RKO (cell line): ENCODE data around the gene KIAA1671.

Experiments
- DNase-seq: peaks from one replicate; pipeline ENCODE4 v3.0.0-alpha.2; 2016; ENCODE audit warnings: low spot score

The KIAA1671 gene

GRCh38 chr22:24952837-24953383 is 394 bp downstream of the KIAA1671 start:
- peak; percentile 70 for DNase-seq

- peak; percentile 30 for DNase-seq
Observed at GRCh38 chr22:24953384-24954113, 1.0 kb downstream of the KIAA1671 start.

DNA sequence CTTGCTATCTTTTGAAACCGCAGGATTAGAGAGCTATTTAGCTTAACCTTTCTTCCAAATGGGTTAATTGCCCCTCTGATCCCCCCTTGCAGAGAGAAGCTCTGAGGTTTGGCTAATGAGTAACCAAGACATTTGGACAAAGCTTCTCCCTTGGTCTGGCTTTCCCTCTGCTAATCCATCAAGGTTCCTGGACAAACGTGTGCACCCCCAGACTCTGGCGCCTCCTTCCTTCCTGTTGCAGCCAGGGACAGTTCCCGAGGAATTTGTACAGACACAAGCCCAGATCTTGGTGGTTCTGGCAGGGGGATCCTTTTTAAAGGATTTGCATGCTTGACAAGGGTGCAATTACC is 1.6 kb downstream of the KIAA1671 start:
- peak; percentile 47 for DNase-seq

DNA sequence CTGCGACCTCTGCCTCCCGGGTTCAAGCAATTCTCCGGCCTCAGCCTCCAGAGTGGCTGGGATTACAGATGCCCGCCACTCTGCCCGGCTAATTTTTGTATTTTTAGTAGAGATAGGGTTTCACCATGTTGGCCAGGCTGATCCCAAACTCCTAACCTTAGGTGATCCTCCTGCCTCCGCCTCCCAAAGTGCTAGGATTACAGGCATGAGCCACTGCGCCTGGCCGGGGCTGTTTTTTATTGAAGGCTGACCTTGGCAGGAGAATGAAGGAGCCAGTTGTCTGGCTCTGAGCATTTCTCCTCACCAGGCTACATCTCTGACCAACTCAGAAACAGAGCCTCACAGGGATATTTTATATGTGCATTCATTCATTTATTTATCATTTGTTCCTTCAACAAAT is 2.3 kb downstream of the KIAA1671 start:
- no peak for DNase-seq

GRCh38 chr22:24957043-24957442 is 4.5 kb downstream of the KIAA1671 start:
- no peak for DNase-seq

DNA sequence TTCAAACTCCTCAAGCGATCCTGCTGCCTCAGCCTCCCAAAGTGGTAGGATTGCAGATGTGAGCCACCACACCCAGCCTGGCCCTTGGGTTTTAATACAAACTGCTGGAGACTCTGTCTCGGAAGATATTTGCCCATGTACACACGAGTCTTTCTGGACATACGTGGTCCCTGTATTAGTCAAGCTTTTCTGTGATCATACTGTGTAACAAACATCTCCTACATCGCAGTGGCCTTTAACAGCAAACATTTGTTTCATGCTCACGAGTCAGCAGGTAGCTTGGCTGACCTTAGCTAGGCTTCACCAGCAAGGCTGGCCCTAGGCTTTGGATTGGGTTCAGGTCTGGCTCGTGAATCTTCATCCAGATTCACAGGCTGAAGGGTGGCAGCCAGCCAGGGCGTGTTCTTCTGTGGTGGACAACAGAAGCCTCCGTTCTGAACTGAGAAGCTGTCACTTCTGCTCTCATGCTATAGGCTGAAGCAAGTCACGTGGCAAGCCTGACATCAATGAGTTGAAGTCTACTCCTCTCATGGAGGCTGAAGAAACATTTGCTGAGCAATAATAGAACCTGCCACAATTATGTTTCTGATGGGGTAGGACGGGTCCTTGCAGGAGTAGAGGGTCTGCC is 8.8 kb downstream of the KIAA1671 start:
- DNase-seq: no peak

DNA sequence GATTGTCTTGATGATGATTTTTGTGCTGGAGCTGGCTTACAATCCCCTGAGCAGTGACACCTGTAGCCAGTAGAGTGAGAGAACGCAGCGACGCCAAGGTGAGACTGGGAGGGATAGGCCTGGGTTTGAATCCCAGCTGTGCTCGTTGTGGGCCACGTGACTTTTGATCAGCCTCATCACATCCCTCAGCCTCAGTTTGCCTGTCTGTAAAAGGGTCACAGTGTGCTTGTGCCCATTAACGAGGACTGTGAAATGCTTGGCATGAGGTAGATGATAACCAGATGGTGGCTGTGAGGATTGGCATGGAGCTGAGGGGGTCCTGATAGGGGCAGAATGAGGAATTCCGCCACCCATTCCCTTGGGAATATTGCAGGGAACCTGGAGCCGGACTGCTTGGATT is 9.6 kb downstream of the KIAA1671 start:
- no peak for DNase-seq

- DNase-seq: no peak
Observed at GRCh38 chr22:24962835-24963234, 10.3 kb downstream of the KIAA1671 start.

GRCh38 chr22:24964441-24964840 is 11.9 kb downstream of the KIAA1671 start:
- DNase-seq: no peak

DNA sequence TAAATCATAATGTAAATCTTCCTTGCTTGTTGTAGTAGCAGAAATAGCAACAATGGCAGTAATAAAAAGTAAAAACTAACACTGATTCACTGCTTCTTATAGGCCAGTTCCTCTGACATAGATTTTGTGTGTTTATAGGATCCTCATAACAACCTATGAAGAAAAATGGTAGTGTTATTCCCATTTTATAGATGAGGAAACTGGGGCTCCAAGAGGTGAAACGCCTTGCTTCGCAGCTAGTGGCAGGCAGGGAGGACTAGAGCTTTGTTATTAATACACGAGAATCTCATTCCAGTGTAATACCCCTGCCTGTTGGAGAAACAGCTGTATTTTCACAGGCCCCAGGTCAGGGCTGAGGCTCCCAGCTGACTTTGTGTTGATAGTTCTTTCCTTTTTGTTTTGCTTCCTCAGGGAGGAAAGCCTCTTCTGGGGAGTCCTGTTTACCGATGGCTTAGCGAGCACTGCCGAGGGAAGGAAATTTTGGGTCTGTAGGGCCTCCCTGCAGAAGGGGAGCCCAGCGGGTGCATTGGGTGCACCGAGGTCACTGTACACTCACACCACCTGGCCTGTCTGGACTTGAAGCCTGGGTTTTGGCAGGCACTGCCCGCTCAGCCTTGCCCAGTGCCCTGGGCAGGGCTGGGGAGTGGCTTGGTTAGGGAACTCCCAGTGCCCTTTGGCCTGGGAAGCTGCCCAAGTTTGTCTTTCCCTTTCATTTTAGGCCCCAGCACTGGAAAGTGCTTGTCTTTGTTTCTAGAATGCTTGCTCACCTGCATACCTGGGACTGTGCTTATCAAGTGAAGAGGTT is 13.5 kb downstream of the KIAA1671 start:
- DNase-seq: no peak

GRCh38 chr22:24968066-24968561 is 15.6 kb downstream of the KIAA1671 start:
- DNase-seq: no peak

DNA sequence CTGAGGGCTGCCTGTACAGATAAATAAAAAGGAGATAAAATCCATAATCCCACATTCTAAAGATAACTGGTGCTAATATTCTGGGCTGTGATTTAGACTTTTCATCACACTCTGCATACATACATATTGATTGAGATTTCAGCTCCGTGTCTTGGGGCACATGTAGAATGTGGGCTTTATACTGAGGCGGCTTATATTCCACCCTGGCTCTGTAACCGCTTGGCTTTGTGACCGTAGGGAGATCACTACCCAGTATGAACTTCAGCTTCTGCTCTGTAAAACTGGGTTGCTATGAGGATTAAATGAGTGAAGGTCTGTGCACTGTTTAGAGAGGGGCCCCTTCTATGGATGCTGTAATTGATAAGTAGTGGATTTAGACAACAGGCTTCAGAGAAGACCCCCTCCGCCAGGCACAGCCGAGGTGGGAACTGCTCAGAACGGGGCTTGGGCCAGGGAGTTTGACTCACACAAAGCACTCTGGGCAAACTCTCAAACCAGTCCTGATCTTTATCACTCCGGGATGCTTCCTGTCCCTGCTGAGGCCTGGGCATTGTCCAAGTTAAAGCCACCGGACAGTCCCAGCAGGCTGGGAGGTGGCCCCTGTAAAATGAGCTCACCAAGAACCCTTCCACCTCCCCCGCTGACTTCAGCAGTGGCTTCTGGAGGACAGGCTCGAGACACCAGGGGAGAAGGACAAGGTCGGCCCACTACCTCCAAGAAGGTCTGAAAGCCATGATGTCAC is 17.2 kb downstream of the KIAA1671 start:
- DNase-seq: no peak

DNA sequence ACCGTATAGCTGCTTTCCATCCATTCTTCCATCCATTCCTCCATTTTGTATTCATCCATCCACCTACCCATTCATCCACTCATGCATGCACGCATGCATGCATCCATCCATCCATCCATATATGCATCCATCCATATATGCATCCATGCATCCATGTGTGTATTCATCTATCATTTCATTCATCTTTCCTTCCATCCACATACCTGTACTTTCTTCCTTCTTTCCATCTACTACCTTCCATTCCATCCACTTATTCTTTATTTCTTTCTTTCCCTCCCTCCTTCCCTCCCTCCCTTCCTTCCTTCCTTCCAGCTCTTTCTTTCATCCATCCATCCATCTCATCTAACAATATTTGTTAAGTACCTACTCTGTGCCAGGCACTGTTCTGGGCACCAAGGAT is 19.9 kb downstream of the KIAA1671 start:
- no peak for DNase-seq

- no peak for DNase-seq
Observed at GRCh38 chr22:24973872-24974271, 21.4 kb downstream of the KIAA1671 start.

DNA sequence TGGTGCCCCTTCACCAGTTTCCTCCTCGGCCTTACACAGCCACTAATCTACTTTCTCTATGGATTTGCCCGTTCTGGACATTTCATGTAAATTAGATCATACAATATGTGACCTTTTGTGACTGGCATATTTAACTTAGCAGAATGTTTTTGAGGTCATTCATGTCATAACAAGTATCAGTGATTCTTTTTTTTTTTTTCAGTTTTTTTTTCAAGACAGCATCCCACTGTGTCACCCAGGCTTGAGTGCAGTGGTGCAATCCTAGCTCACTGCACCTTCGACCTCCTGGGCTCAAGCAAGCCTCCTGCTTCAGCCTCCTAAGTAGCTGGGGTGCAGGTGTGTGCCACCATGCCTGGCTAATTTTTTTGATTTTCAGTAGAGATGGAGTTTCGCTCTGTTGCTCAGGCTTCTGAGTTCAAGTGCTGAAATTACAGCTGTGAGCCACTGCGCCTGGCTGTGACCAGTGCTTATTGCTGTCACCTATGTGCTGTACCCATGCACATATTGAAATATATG is 22.7 kb downstream of the KIAA1671 start:
- DNase-seq: no peak

GRCh38 chr22:24975813-24976341 is 23.4 kb downstream of the KIAA1671 start:
- DNase-seq: no peak

DNA sequence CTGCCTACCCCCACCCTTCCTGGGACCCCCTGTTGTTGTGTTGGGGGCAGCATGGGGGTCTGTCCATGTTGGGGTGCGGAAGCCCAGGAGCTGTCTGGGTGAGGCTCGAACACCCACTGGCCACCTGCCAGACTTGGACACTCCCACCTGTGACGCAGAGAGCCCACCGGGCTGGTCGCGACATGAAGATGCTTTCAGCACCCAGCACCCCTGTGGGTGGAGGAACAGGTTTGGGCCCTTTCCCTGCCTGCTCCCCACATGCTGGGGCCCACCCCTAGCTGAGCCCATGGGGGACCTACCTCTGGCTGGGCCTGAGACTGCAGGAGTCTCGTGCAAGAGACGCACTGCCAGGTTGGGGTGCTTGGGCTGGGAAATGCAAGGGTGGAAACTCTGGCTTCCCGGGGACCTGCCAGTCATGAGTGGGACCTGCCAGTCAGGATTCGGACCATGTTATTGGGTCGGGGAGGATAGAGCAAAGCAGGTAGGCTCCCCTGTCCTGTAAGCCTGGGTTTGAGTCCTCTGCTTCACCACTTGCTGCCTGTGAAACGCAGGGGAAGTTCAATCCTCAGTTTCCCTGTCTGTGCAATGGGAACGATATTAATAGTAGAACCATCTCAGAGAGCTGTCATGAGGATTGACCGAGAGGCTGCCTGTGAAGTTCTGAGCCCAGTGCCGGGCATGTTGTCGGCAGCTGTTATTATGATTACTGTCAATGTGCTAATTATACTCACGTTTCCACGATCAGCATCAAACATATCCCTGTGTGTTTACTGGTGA is 24.1 kb downstream of the KIAA1671 start:
- DNase-seq: no peak

DNA sequence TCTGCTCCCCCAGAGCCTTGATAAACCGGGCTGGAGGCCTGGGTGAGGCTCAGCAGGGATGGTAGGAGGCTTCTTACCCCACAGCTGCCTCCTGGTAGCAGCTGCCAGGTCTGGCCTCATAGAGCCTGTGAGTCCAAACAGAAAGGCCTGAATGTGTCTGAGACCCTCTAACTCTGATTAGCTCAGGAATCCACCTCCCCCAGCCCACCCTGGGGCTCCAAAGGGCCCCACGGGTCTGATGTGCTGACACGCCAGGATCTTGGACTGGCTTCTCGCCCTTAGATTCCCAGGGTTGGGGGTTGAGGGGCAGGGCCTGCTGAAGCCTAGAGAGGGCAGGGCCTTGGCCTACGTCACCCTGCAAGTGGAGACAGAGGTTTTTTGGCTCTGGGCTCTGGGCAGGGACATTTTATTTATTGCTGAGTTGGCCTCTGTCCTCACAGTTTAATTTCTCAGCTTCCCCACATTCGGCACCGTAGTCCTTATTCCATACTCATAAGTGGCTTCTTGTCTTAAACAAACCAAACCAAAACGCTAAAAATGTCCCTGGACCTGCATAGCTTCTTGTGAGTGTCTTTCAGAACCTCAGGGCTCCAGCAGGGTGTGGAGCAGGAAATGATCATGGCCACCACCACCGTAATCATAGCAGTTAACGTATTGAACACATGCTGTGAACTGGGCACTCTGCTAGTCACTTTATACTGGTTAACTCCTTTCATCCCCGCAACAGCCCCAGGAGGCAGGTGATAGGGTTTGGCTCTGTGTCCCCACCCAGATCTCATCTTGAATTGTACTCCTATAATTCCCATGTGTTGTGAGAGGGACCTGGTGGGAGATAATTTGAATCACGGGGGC is 25.1 kb downstream of the KIAA1671 start:
- no peak for DNase-seq

DNA sequence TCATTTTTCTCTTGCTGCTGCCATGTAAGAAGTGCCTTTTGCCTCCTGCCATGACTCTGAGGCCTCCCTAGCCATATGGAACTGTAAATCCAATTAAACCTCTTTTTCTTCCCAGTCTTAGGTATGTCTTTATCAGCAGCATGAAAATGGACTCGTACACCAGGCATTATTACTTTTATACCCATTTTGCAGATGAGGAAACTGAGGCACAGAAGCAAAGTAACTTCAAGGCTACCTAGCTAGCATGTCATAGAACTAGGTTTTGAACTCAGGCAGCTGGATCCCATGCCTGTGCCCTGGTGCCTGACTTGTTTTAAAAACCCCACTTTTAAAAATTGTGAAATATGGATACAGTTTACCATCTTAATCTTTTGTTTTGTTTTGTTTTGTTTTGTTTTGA is 25.8 kb downstream of the KIAA1671 start:
- DNase-seq: no peak

DNA sequence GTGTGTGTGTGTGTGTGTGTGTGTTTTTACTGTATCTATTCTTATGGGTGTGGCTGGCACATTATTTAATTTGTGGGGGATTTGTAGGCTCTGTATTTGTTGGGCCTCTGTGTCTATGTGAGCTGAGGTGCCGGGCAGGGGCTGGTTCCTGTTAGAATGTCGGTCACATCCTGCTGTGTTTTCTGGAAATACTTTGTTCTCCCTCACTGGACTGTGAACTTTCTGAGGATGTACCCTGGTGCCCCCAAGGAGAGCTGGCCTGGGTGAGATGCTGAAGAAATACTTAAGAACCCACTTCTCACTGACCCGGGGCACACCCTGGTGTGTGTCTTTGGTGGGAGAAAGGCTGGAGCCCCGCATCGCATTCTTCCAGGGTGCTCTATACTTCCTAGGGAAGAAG is 28.6 kb downstream of the KIAA1671 start:
- DNase-seq: no peak
